Glutamatergic neuron (in vitro differentiated cells): ENCODE results near the gene TCERG1L. TPM values are rescaled to one million over a fixed set of nuclear protein-coding genes. Genes with fewer than 3 reads are reported as not detected.
"Not testable (repeated sequence)": the region's sequence is repeated elsewhere in the genome, so short reads cannot be mapped to it uniquely, and the experiment has no call there.

ENCODE experiments used
- DNase-seq: peaks from one replicate; pipeline ENCODE4 v3.0.0; 2022
- H3K27ac Mint-ChIP-seq: one replicate; pipeline ENCODE4 v1.8.0; 2020; ENCODE audit warnings: mild to moderate bottlenecking, mixed read lengths, inconsistent platforms; ENCODE audit not compliant: unreplicated experiment
- H3K27me3 Mint-ChIP-seq: one replicate; pipeline ENCODE4 v1.8.0; 2020; ENCODE audit warnings: mild to moderate bottlenecking, moderate library complexity, mixed read lengths, inconsistent platforms; ENCODE audit not compliant: unreplicated experiment
- H3K36me3 Mint-ChIP-seq: one replicate; pipeline ENCODE4 v1.8.0; 2020; ENCODE audit warnings: mild to moderate bottlenecking, mixed read lengths, inconsistent platforms; ENCODE audit not compliant: unreplicated experiment
- H3K4me1 Mint-ChIP-seq: one replicate; pipeline ENCODE4 v1.8.0; 2020; ENCODE audit warnings: mild to moderate bottlenecking, low read depth, mixed read lengths, inconsistent platforms; ENCODE audit not compliant: unreplicated experiment
- H3K4me3 Mint-ChIP-seq: one replicate; pipeline ENCODE4 v1.8.0; 2020; ENCODE audit warnings: mild to moderate bottlenecking, mixed read lengths, inconsistent platforms; ENCODE audit not compliant: unreplicated experiment
- H3K9me3 Mint-ChIP-seq: one replicate; pipeline ENCODE4 v1.8.0; 2020; ENCODE audit warnings: mild to moderate bottlenecking, moderate library complexity, mixed read lengths, inconsistent platforms; ENCODE audit not compliant: unreplicated experiment
- total RNA-seq: library from RNA; stranded (reverse); fragmentation: NEBNext Ultra II Directional; extraction: Animal tissue kit (Norgen Biotek cat#: 25700); gene quantifications from one replicate; pipeline ENCODE4 v1.2.1, GENCODE V29; 2021; ENCODE audit not compliant: unreplicated experiment
- TF ChIP-seq, protein P1 (sequence below): fragments of 200-600 bp; sonication (generic); IDR thresholded peaks from one replicate; pipeline ENCODE4 v1.5.0; 2021; ENCODE audit not compliant: partially characterized antibody, unreplicated experiment

Gene TCERG1L
- total RNA-seq, 1 donor from 2014 or later = 2.2 TPM

DNA sequence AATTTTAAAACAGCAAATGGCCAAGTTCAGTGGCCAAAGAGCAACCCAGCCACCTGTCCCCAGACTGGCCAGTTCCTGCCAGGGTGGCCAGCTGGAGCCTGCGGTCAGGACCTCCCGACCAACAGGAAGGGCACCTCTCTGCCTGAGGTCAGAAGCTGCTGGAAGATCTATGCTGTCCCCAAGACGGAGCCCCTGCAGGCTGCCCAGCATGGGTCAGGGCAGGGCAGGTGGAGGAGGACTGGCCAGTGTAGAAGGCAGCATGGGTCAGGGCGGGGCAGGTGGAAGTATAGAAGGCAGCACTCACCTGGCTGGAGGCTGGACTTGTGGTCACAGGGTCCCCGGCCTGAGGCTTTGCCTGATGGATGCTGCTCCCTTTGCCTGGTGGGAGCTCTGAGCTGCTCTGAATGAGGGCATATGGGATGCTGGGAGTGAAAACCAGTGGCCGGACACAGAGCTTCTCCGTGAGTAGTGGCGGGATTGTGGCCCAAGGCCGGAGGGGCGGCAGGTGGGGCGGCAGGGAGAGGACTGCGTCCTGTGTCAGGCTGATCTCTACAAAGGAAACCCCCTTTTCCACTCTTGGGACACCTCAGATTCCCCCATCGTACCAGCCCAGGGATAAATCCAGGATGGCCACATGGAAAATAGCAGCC lies 229.2 kb downstream of the TCERG1L start:
- Mint-ChIP-seq H3K27me3 (peaks cover 9% of the 10 kb centered on the region), H3K4me3 (no peak overlapping the region), H3K9me3 (peaks cover 6% of the 10 kb centered on the region), H3K4me1 (peaks cover 7% of the 10 kb centered on the region), H3K27ac (no peak overlapping the region), H3K36me3 (peaks cover 4% of the 10 kb centered on the region)
- TF ChIP-seq, protein P1, sequence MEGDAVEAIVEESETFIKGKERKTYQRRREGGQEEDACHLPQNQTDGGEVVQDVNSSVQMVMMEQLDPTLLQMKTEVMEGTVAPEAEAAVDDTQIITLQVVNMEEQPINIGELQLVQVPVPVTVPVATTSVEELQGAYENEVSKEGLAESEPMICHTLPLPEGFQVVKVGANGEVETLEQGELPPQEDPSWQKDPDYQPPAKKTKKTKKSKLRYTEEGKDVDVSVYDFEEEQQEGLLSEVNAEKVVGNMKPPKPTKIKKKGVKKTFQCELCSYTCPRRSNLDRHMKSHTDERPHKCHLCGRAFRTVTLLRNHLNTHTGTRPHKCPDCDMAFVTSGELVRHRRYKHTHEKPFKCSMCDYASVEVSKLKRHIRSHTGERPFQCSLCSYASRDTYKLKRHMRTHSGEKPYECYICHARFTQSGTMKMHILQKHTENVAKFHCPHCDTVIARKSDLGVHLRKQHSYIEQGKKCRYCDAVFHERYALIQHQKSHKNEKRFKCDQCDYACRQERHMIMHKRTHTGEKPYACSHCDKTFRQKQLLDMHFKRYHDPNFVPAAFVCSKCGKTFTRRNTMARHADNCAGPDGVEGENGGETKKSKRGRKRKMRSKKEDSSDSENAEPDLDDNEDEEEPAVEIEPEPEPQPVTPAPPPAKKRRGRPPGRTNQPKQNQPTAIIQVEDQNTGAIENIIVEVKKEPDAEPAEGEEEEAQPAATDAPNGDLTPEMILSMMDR = no peak
- DNase-seq = no peak

GRCh38 chr10:131081786-131082185 lies 229.7 kb downstream of the TCERG1L start:
- Mint-ChIP-seq H3K9me3 (peaks cover 6% of the 10 kb centered on the region), H3K36me3 (peaks cover 4% of the 10 kb centered on the region), H3K27ac (no peak overlapping the region), H3K27me3 (peaks cover 9% of the 10 kb centered on the region), H3K4me3 (no peak overlapping the region), H3K4me1 (peaks cover 7% of the 10 kb centered on the region)
- TF ChIP-seq, protein P1 = no peak
- DNase-seq = no peak

DNA sequence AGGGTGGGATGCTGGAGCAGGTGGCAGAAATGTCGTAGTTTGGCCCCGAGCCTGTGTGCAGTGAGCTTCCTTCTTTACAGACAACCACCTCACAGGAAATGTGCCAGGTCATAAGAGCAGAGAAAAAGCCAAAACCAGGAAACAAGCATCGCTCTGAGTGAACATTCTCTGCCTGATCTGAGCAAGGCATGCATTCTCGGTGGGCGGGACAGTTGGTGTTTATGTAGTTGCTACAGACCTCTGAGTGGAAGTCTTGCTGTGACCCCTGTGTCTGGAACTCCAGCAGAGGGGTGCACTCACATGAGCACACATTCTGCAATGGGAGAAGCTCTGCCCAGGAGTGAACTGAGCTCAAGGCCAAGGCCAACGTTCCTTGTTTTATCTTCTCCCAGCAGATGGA lies 230.1 kb downstream of the TCERG1L start:
- peaks cover 4% of the 10 kb centered on the region for H3K36me3 Mint-ChIP-seq
- no peak overlapping the region for H3K4me3 Mint-ChIP-seq
- no peak overlapping the region for H3K27ac Mint-ChIP-seq
- peaks cover 9% of the 10 kb centered on the region for H3K27me3 Mint-ChIP-seq
- H3K4me1 Mint-ChIP-seq = peaks cover 7% of the 10 kb centered on the region
- TF ChIP-seq, protein P1 = no peak
- peaks cover 6% of the 10 kb centered on the region for H3K9me3 Mint-ChIP-seq
- no peak for DNase-seq

DNA sequence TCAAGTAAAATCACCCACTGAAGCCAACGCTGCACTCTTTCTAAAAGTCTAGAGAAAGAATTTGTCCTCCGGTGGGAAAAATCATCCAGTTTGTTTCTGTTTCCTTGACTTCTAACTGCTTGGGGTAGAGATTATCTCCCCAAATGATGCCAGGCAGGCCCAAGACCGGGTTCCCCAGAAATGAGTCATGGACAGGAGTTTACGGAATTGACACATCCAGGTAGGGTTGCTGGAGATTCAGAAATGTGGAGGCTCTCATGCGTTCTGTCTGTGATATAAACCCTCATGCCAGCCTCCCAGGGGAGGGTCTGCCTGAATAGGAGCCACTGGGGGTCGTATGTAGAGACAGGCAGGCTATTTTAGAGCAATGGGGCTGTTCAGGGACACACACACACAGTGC lies 230.9 kb downstream of the TCERG1L start:
- peaks cover 4% of the 10 kb centered on the region for H3K36me3 Mint-ChIP-seq
- peaks cover 6% of the 10 kb centered on the region for H3K9me3 Mint-ChIP-seq
- no peak for DNase-seq
- H3K4me3 Mint-ChIP-seq = no peak overlapping the region
- TF ChIP-seq, protein P1 = no peak
- peaks cover 5% of the 10 kb centered on the region for H3K4me1 Mint-ChIP-seq
- H3K27ac Mint-ChIP-seq = no peak overlapping the region
- peaks cover 7% of the 10 kb centered on the region for H3K27me3 Mint-ChIP-seq

DNA sequence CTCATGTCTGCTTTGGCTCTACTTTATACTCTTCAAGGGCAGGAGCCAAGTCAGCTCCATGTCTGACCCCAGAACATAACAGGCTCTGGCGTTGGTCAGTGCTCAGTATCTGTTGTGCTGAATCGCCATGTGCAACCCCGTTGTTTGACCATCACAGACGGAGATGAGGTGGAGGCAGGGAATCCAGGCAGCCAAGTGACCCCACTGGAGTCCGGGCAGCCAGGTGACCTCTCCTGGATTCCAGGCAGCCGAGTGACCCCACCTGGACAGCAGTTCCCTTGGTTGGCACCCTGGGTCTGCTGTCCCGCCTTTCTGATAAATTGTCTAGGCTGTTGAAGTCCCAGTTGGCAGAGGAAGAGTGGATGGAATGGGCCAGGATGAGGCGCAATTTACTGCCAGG lies 232.2 kb downstream of the TCERG1L start:
- peaks cover 4% of the 10 kb centered on the region for H3K36me3 Mint-ChIP-seq
- peaks cover 5% of the 10 kb centered on the region for H3K4me1 Mint-ChIP-seq
- H3K9me3 Mint-ChIP-seq = peaks cover 6% of the 10 kb centered on the region
- H3K27ac Mint-ChIP-seq = no peak overlapping the region
- H3K4me3 Mint-ChIP-seq = no peak overlapping the region
- TF ChIP-seq, protein P1 = no peak
- H3K27me3 Mint-ChIP-seq = peaks cover 6% of the 10 kb centered on the region
- DNase-seq = no peak

DNA sequence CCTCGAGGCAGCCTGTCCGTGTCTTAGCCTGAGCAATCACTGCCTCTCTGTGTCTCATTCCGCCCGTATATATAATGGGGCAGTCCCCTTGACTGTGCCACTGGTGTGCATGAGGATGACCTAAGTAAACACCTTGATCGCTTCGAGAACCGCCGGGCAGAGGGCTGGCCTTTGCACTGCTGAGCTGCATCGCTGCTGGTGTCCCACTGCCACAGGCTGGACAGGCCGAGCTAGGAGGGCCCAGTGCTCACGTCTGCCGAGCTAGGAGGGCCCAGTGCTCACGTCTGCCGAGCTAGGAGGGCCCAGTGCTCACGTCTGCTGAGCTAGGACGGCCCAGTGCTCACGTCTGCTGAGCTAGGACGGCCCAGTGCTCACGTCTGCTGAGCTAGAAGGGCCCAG lies 232.6 kb downstream of the TCERG1L start:
- not testable (repeated sequence) for H3K36me3 Mint-ChIP-seq, H3K27me3 Mint-ChIP-seq

More for the DNA sequence above, 232.6 kb downstream of the TCERG1L start:
- not testable (repeated sequence) for H3K4me3 Mint-ChIP-seq, DNase-seq, H3K4me1 Mint-ChIP-seq, H3K27ac Mint-ChIP-seq, H3K9me3 Mint-ChIP-seq
